ENCODE results near the gene DAPK2.

DNA sequence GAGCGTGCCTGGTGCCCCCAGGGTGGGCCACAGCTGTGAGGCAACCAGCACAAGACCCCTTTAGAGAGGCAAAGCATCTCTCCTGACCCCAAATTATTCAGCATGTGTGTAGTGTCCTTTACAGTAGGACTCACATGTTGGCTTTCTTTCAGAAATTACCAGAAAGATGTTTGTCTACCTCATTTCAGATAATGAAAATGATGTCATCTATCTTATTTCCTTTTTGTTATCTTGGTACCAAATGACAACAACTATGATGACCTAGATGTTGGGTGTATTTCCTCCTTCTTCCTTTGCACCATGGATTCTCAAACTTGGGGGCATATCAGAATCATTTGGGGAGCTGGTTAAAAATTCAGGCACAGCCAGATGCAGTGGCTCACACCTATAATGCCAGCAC is 50.5 kb downstream of the DAPK2 start:
- TF ChIP-seq, protein P1, sequence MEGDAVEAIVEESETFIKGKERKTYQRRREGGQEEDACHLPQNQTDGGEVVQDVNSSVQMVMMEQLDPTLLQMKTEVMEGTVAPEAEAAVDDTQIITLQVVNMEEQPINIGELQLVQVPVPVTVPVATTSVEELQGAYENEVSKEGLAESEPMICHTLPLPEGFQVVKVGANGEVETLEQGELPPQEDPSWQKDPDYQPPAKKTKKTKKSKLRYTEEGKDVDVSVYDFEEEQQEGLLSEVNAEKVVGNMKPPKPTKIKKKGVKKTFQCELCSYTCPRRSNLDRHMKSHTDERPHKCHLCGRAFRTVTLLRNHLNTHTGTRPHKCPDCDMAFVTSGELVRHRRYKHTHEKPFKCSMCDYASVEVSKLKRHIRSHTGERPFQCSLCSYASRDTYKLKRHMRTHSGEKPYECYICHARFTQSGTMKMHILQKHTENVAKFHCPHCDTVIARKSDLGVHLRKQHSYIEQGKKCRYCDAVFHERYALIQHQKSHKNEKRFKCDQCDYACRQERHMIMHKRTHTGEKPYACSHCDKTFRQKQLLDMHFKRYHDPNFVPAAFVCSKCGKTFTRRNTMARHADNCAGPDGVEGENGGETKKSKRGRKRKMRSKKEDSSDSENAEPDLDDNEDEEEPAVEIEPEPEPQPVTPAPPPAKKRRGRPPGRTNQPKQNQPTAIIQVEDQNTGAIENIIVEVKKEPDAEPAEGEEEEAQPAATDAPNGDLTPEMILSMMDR (IDR thresholded peaks at IDR 0.05), result no peak
- TF ChIP-seq ZFX (IDR thresholded peaks at IDR 0.05; ENCODE audit: borderline replicate concordance), result no peak

Data from 22Rv1 (cell line).